Choroid plexus epithelial cell (primary cell): Measurements from ENCODE around the gene MXI1.
"Not testable (repeated sequence)": the region's sequence is repeated elsewhere in the genome, so short reads cannot be mapped to it uniquely, and the experiment has no call there.

ENCODE experiments used
- DNase-seq: peaks from one replicate; pipeline ENCODE4 v3.0.0-alpha.2; 2010; ENCODE audit warnings: low read depth
- H3K4me3 ChIP-seq: 2 replicates; pipeline ENCODE4 v1.5.1; 2011; ENCODE audit warnings: low read depth, mild to moderate bottlenecking, control low read depth, low read length, moderate library complexity
- TF ChIP-seq, protein P1 (sequence below): conservative IDR thresholded peaks from 2 replicates; pipeline ENCODE4 v1.5.1; 2011; ENCODE audit warnings: low read depth, mild to moderate bottlenecking, control low read depth, inconsistent platforms, low read length, moderate library complexity

MXI1 gene

DNA sequence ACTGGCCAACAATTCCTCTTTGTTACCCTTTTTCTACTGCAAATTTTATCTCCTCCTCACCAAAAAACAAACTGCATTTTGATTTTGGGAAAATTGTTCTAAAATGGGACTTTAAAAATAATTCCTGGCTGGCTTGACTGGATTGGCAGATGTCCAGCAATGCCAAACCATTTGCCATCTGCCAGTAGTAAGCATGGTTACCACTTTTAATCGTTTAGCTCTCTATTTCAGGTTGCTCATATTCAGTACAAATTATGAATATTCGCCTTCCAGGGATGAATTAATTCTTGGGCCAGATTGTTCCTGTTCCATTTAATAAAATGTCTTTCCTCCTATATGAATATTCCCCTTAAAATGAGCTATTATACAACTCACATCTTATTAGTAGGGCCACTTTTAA is 61.6 kb downstream of the MXI1 start:
- no peak overlapping the region for H3K4me3 ChIP-seq
- no peak for DNase-seq
- TF ChIP-seq, protein P1, sequence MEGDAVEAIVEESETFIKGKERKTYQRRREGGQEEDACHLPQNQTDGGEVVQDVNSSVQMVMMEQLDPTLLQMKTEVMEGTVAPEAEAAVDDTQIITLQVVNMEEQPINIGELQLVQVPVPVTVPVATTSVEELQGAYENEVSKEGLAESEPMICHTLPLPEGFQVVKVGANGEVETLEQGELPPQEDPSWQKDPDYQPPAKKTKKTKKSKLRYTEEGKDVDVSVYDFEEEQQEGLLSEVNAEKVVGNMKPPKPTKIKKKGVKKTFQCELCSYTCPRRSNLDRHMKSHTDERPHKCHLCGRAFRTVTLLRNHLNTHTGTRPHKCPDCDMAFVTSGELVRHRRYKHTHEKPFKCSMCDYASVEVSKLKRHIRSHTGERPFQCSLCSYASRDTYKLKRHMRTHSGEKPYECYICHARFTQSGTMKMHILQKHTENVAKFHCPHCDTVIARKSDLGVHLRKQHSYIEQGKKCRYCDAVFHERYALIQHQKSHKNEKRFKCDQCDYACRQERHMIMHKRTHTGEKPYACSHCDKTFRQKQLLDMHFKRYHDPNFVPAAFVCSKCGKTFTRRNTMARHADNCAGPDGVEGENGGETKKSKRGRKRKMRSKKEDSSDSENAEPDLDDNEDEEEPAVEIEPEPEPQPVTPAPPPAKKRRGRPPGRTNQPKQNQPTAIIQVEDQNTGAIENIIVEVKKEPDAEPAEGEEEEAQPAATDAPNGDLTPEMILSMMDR, result no peak

DNA sequence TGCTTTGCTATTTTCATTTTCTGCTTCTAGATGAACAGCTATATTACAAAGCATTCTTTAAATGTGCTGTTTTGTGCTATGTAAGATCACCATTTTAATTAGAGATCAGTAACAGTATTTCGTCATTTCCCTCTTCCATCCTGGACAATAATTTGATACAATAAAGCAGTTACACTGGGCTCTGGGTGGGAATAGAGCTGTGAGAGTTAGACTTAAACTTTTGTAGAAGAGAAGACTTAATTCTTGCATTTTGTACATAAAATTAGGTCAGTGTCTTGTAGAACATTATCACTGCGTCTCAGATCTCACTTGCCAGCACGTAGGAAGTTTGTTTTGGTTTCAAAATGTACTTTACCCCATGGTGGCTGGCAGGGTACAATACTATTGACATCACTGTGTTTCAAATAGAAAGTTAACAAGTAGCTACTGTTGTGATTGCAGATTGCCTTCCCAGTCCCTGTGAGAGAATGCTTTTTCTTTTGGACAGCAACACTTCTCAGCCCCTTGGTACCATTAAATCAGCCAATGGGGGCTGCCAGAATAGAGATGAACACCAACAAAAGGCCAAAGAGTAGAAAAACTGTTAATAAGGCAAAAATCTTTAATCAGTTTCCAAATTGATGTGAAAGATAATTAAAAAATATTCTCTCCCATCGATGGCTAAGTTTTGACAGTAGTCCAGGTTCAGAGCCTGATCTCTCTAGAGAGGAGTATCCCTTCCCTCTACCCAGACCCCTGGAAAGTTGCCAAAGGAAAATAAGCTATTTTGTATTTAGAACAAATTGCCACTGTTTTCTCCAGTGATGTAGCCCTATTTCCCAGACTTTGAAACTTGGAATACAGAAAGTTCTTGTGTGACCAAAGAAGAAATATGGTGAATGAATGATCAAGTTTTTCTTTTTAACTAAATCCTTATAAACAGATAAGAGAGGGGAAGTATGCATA is 62.2 kb downstream of the MXI1 start:
- peak overlapping the region; percentile 11 for H3K4me3 ChIP-seq
- peak; percentile 66 for DNase-seq
- TF ChIP-seq, protein P1, result no peak

DNA sequence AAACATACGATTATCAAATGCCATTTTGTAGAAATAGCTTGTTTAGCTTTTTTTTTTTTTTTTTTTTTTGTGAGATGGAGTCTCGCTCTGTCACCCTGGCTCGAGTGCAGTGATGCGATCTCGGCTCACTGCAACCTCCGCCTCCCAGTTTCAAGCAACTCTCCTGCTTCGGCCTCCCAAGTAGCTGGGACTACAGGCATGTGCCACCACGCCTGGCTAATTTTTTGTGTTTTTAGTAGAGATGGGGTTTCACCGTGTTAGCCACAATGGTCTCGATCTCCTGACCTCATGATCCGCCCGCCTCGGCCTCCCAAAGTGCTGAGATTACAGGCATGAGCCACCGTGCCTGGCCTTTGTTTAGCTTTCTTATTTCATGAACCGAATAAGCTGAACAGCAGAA is 65.6 kb downstream of the MXI1 start:
- not testable (repeated sequence) for DNase-seq, H3K4me3 ChIP-seq

DNA sequence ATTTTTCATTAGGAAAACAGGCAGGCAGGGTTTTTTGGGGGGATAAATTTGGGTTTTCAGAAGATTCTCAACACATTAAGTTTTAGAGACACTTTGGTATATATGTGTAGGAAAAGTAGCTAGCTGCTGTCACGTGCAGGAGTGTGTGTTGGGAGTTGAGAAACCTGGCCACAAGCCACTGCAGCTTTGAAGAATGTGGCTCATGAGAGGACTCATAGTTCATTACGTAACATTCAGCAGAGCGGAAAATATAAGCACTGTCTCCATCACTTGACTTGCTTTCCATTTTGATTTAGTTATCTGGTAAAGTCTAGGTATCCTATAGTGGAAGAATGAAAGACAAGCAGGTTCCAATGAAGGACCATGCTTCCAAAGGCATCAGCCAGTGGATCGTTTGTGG is 66.1 kb downstream of the MXI1 start:
- peak; percentile 94 for DNase-seq
- TF ChIP-seq, protein P1, result no peak

DNA sequence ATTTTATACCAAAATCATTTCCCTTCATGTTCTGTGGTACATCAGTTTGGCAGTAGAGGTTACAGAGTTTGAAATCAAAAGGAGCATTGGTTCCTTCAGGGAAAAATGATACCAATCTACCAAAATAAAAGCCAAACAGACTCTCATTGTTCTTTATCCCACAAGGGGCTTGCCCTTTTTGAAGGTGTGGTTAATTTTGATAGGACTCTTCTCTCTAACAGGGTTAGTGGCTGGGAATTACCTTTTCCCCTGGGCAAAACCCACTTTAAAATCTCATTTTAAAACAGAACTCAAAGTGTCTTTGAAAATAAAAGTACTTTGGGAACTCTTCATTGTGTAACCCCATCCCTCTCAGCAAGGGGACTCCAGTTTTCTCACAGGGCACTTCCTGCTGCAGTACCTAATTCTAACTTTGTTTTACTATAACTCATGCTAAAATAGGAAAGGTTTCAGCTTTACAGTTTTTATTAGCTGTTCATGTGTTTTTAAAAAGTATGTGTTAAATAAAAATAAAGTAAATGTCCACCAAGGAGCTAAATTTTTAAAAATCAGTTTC is 66.7 kb downstream of the MXI1 start:
- DNase-seq, result no peak
- H3K4me3 ChIP-seq, result no peak overlapping the region
- TF ChIP-seq, protein P1, result no peak

More for the DNA sequence above, 66.1 kb downstream of the MXI1 start:
- no peak overlapping the region for H3K4me3 ChIP-seq

DNA sequence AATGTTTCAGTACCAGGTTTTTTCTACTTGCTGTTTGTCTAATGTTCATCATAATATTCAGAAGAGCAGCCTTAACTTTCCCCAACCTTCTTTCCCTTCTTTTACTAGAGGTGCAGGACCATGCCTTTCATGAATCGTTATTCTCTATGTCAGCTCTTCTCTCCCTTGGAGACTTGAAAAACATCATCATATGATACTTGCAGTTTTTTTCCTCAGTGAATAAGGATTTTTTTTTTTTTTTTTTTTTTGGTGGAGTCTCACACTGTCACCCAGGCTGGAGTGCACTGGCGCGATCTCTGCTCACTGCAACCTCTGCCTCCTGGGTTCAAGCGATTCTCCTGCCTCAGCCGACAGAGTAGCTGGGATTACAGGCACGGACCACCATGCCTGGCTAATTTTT is 67.2 kb downstream of the MXI1 start:
- DNase-seq, result peak; percentile 23
- H3K4me3 ChIP-seq, result no peak overlapping the region

DNA sequence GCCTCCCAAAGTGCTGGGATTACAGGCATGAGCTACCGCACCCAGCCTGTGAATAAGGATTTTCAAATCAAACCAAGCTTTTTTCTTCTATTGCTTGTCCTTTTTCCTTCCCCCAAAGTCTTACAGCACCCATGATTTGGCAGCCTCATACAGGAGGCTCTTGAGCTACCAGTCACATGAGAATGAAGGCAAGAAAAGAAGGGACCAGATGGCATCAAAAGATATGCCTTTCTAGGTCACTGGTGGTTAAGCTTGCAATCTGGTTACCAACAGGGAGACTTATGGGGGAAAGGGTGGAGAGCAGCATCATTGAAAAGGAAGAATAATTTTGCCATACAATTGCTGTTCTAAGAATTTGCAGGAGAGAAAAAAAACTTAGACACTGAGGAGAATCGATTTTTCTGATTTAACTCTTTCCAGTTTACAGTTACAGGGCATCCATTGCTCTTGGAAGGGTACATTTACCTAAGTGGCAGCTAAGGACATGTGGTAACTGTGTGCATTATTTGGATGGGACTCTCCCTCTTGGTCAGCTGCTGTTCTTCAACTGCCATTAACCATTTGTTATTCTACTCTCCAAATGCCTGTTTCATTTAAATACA is 67.8 kb downstream of the MXI1 start:
- DNase-seq, result no peak
- no peak overlapping the region for H3K4me3 ChIP-seq
- TF ChIP-seq, protein P1, result no peak

More for the DNA sequence above, 67.2 kb downstream of the MXI1 start:
- TF ChIP-seq, protein P1, result no peak
